Neural progenitor cell (in vitro differentiated cells): ENCODE data around the gene HAND2. TPM values are rescaled to one million over a fixed set of nuclear protein-coding genes. Genes with fewer than 3 reads are reported as not detected.

Source experiments
- DNase-seq: peaks from one replicate; pipeline ENCODE4 v3.0.0-alpha.2; 2016; ENCODE audit warnings: low spot score
- H2AFZ ChIP-seq: fragments of 200-600 bp; sonication (generic); replicated peaks from 2 replicates; pipeline ENCODE4 v1.6.1; 2016; ENCODE audit warnings: antibody characterized with exemption
- H3F3A ChIP-seq: fragments of 200-600 bp; sonication (generic); 2 replicates; pipeline ENCODE4 v1.6.1; 2016; ENCODE audit warnings: antibody characterized with exemption, low read depth
- H3K27ac ChIP-seq: fragments of 200-600 bp; sonication (generic); 2 replicates; pipeline ENCODE4 v1.5.1; 2016; ENCODE audit warnings: mild to moderate bottlenecking
- H3K27me3 ChIP-seq: fragments of 200-600 bp; sonication (generic); 2 replicates; pipeline ENCODE4 v1.6.1; 2016; ENCODE audit warnings: mild to moderate bottlenecking, moderate library complexity
- H3K36me3 ChIP-seq: fragments of 200-600 bp; sonication (generic); 2 replicates; pipeline ENCODE4 v1.5.1; 2016
- H3K4me1 ChIP-seq: fragments of 200-600 bp; sonication (generic); 2 replicates; pipeline ENCODE4 v1.6.1; 2016; ENCODE audit warnings: mixed run types
- H3K4me2 ChIP-seq: fragments of 200-600 bp; sonication (generic); 2 replicates; pipeline ENCODE4 v1.6.1; 2016
- H3K4me3 ChIP-seq: fragments of 200-600 bp; sonication (generic); 2 replicates; pipeline ENCODE4 v1.5.1; 2016
- H3K79me2 ChIP-seq: fragments of 200-600 bp; sonication (generic); 2 replicates; pipeline ENCODE4 v1.6.1; 2016; ENCODE audit warnings: low read depth
- H3K9ac ChIP-seq: fragments of 200-600 bp; sonication (generic); 2 replicates; pipeline ENCODE4 v1.6.1; 2016
- H3K9me3 ChIP-seq: fragments of 200-600 bp; sonication (generic); 2 replicates; pipeline ENCODE4 v1.5.1; 2016; ENCODE audit warnings: low read depth
- H4K20me1 ChIP-seq: fragments of 200-600 bp; sonication (generic); 2 replicates; pipeline ENCODE4 v1.6.1; 2016; ENCODE audit warnings: low read depth
- H3K27ac Mint-ChIP-seq: 3 replicates; pipeline ENCODE4 v1.8.0; 2021; ENCODE audit warnings: mixed read lengths
- H3K27me3 Mint-ChIP-seq: 2 replicates; pipeline ENCODE4 v1.8.0; 2022; ENCODE audit warnings: low read depth, mild to moderate bottlenecking, inconsistent platforms, moderate library complexity, mixed read lengths; ENCODE audit not compliant: insufficient read depth
- H3K36me3 Mint-ChIP-seq: 3 replicates; pipeline ENCODE4 v1.8.0; 2021; ENCODE audit warnings: mixed read lengths
- H3K4me1 Mint-ChIP-seq: 3 replicates; pipeline ENCODE4 v1.8.0; 2021; ENCODE audit warnings: mixed read lengths
- H3K4me3 Mint-ChIP-seq: 3 replicates; pipeline ENCODE4 v1.8.0; 2021; ENCODE audit warnings: mild to moderate bottlenecking, moderate library complexity, mixed read lengths
- H3K9me3 Mint-ChIP-seq: 3 replicates; pipeline ENCODE4 v1.8.0; 2020; ENCODE audit warnings: mixed read lengths
- CTCF ChIP-seq: fragments of 200-600 bp; sonication (generic); IDR thresholded peaks from 2 replicates; pipeline ENCODE4 v1.5.1; 2017; ENCODE audit warnings: antibody characterized with exemption, mild to moderate bottlenecking
- EZH2 ChIP-seq: fragments of 200-600 bp; sonication (generic); IDR thresholded peaks from 2 replicates; pipeline ENCODE4 v1.6.1; 2017; ENCODE audit warnings: antibody characterized with exemption, mild to moderate bottlenecking, moderate library complexity
- EZH2phosphoT487 ChIP-seq: fragments of 200-600 bp; sonication (generic); IDR thresholded peaks from 2 replicates; pipeline ENCODE4 v1.6.1; 2017; ENCODE audit warnings: antibody characterized with exemption
- total RNA-seq: library from RNA; depleted of rRNA; stranded (reverse); fragments of >200 nt; gene quantifications from 2 replicates; pipeline ENCODE4 v1.2.3, GENCODE V29; 2015; ENCODE audit warnings: low replicate concordance

Gene HAND2
- total RNA-seq, 1 donor from 2014 or later, result not detected

- H3K4me3 Mint-ChIP-seq, result no peak overlapping the region
- H3K27me3 Mint-ChIP-seq, result peaks cover 61% of the 10 kb centered on the region
- H3K36me3 ChIP-seq, result no peaks in the 10 kb centered on the region
These were observed 10.0 kb upstream of the HAND2 start for GRCh38 chr4:173539986-173540385.

DNA sequence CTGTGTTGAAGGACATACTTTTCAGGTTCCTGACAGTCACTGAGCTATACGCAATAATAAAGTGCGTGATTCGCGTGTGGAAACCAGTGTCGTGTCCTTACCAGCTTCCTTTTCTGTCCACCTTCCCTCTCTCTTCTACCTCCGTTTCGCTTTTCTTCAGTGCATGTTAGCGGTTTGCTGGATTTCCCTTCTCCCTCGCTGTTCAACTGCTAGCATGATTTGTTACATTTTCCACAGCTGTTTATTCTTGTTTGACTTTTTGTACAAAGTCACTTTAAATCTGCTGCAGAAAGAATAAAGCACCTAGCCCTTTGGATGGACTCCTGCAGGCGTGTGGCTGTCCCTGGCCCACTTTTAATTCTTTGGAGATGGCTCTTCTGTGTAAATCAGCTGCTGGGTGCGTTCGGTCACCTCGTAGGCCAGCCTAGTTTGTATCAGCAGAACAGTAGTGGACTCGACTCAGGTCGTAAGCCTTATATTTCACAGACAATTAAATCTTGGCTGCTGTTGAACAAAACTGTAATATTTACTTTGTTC, 8.9 kb upstream of the HAND2 start:
- Mint-ChIP-seq H3K36me3 (no peaks in the 10 kb centered on the region), H3K4me1 (peaks cover 10% of the 10 kb centered on the region), H3K9me3 (no peaks in the 10 kb centered on the region), H3K27me3 (peaks cover 71% of the 10 kb centered on the region), H3K27ac (no peak overlapping the region), H3K4me3 (peak overlapping the region; percentile 56)
- Histone ChIP-seq H2AFZ (no peak overlapping the region), H3K27me3 (peaks cover 100% of the 10 kb centered on the region), H3K79me2 (no peaks in the 10 kb centered on the region), H3K4me3 (peak overlapping the region; percentile 36), H3K4me1 (peaks cover 18% of the 10 kb centered on the region), H3K4me2 (peak overlapping the region; percentile 77), H3K36me3 (no peaks in the 10 kb centered on the region), H3K9me3 (no peaks in the 10 kb centered on the region), H4K20me1 (peaks cover 58% of the 10 kb centered on the region), H3K27ac (no peak overlapping the region), H3F3A (peaks cover 17% of the 10 kb centered on the region), H3K9ac (no peak overlapping the region)
- DNase-seq, result no peak
- TF ChIP-seq CTCF (no peak), EZH2 (no peak), EZH2phosphoT487 (no peak)

More at GRCh38 chr4:173539986-173540385, 10.0 kb upstream of the HAND2 start:
- Histone ChIP-seq H3K4me2 (no peak overlapping the region), H2AFZ (no peak overlapping the region), H3K79me2 (no peaks in the 10 kb centered on the region), H3K9ac (no peak overlapping the region), H3K4me1 (peaks cover 18% of the 10 kb centered on the region), H3K27me3 (peaks cover 100% of the 10 kb centered on the region), H3K9me3 (no peaks in the 10 kb centered on the region), H3K27ac (no peak overlapping the region), H3F3A (peaks cover 17% of the 10 kb centered on the region), H4K20me1 (peaks cover 49% of the 10 kb centered on the region), H3K4me3 (no peak overlapping the region)
- H3K27ac Mint-ChIP-seq, result no peak overlapping the region
- H3K4me1 Mint-ChIP-seq, result peaks cover 10% of the 10 kb centered on the region
- H3K36me3 Mint-ChIP-seq, result no peaks in the 10 kb centered on the region
- DNase-seq, result no peak
- TF ChIP-seq EZH2 (peak; percentile 10), EZH2phosphoT487 (no peak)
- H3K9me3 Mint-ChIP-seq, result no peaks in the 10 kb centered on the region

DNA sequence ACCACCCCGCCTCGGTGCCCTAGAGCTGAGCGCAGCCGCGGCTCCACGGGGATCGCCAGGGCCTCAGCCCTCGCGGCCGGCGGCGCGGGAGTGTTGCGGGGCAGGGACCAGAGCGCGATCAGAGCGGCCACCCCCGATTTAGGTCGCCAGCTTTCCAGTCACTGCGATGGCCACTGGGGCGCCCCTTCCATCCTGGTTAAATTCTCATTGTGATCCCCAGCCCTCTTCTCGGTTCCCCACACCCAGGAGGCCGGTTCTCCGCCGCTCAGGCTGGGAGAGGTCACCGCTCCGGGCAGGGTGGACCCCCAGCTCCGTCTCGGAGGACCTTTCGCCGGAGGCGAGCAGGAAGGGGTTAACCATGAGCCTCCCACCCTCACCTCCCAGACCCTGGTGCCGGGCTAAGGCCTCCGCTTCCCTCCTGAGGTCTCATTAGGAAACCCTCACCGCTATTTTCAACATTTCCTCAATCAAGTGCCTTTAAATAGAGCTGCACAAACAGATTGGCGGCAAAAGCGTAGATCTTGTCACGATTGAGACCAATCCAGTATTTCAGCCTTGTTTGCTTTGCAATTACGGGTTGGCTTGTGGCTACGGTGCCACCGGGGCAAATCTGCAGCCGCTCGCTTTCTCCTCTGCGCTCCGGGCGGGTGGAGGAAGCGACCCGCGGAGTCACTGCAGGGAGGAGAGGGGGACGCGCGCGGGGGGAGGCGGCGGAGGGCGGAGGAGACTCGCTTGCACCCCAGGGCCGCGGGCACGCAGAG, 8.3 kb upstream of the HAND2 start:
- Histone ChIP-seq H3K9ac (no peak overlapping the region), H3K79me2 (no peaks in the 10 kb centered on the region)

More for the DNA sequence above, 8.3 kb upstream of the HAND2 start:
- Histone ChIP-seq H3K4me2 (peak overlapping the region; percentile 77), H3K4me3 (peak overlapping the region; percentile 36), H3K36me3 (no peaks in the 10 kb centered on the region), H3K9me3 (no peaks in the 10 kb centered on the region), H2AFZ (no peak overlapping the region), H4K20me1 (peaks cover 64% of the 10 kb centered on the region), H3K4me1 (peaks cover 18% of the 10 kb centered on the region), H3K27me3 (peaks cover 100% of the 10 kb centered on the region), H3K27ac (no peak overlapping the region), H3F3A (peaks cover 17% of the 10 kb centered on the region)
- TF ChIP-seq EZH2phosphoT487, result peak; percentile 97
- TF ChIP-seq EZH2, result peak; percentile 95
- peak; percentile 9 for TF ChIP-seq CTCF
- no peaks in the 10 kb centered on the region for H3K9me3 Mint-ChIP-seq
- peaks cover 10% of the 10 kb centered on the region for H3K4me1 Mint-ChIP-seq
- H3K27me3 Mint-ChIP-seq, result peaks cover 77% of the 10 kb centered on the region
- no peak overlapping the region for H3K27ac Mint-ChIP-seq
- no peaks in the 10 kb centered on the region for H3K36me3 Mint-ChIP-seq
- peak; percentile 61 for DNase-seq
- peak overlapping the region; percentile 71 for H3K4me3 Mint-ChIP-seq
